SK-N-SH treated with all-trans-retinoic acid at 6 μM for 48 hours (cell line): ENCODE data around the gene PNMA6F.

Source experiments
- ATAC-seq: fragments of 200-7000 bp; cut with Tn5 transposase; 3 replicates; pipeline ENCODE4 v1.9.1; 2020; ENCODE audit warnings: mild to moderate bottlenecking, moderate library complexity
- ARNTL ChIP-seq: fragments of 450-650 bp; formaldehyde crosslinking; IDR thresholded peaks from 2 replicates; pipeline ENCODE4 v1.5.0; 2020; ENCODE audit warnings: low read depth, mild to moderate bottlenecking, moderate library complexity, borderline replicate concordance
- BACH2 ChIP-seq: fragments of 250-450 bp; sonication (Bioruptor Pico); IDR thresholded peaks from 2 replicates; pipeline ENCODE4 v1.9.0; 2021; ENCODE audit warnings: mild to moderate bottlenecking, borderline replicate concordance
- CSDC2 ChIP-seq: fragments of 250-450 bp; sonication (Bioruptor Pico); IDR thresholded peaks from 2 replicates; pipeline ENCODE4 v1.5.0; 2020; ENCODE audit warnings: mild to moderate bottlenecking, moderate library complexity
- ESRRG ChIP-seq: fragments of 250-450 bp; sonication (Bioruptor Pico); IDR thresholded peaks from 2 replicates; pipeline ENCODE4 v1.6.1; 2021; ENCODE audit warnings: mild to moderate bottlenecking
- ISL1 ChIP-seq: fragments of 250-450 bp; sonication (Bioruptor Pico); IDR thresholded peaks from 2 replicates; pipeline ENCODE4 v2.1.2; 2022; ENCODE audit warnings: mild to moderate bottlenecking, moderate library complexity
- OSR1 ChIP-seq: fragments of 250-450 bp; sonication (Bioruptor Pico); IDR thresholded peaks from 2 replicates; pipeline ENCODE4 v1.8.0; 2022; ENCODE audit warnings: moderate library complexity, mild to moderate bottlenecking, inconsistent platforms
- PPARA ChIP-seq: fragments of 250-450 bp; sonication (Bioruptor Pico); IDR thresholded peaks from 2 replicates; pipeline ENCODE4 v1.5.0; 2020; ENCODE audit warnings: mild to moderate bottlenecking, borderline replicate concordance
- RARB ChIP-seq: fragments of 250-450 bp; sonication (Bioruptor Pico); IDR thresholded peaks from 2 replicates; pipeline ENCODE4 v1.8.0; 2021; ENCODE audit warnings: mild to moderate bottlenecking, moderate library complexity
- SNAI2 ChIP-seq: fragments of 250-450 bp; sonication (Bioruptor Pico); IDR thresholded peaks from 2 replicates; pipeline ENCODE4 v1.5.0; 2020; ENCODE audit warnings: mild to moderate bottlenecking, moderate library complexity
- TCF4 ChIP-seq: fragments of 250-450 bp; sonication (Bioruptor Pico); IDR thresholded peaks from 2 replicates; pipeline ENCODE4 v1.8.0; 2021; ENCODE audit warnings: mild to moderate bottlenecking, moderate library complexity, borderline replicate concordance
- TOX ChIP-seq: fragments of 250-450 bp; sonication (Bioruptor Pico); IDR thresholded peaks from 2 replicates; pipeline ENCODE4 v1.8.0; 2021; ENCODE audit warnings: mild to moderate bottlenecking, moderate library complexity, borderline replicate concordance
- ZFP3 ChIP-seq: fragments of 250-450 bp; sonication (Bioruptor Pico); IDR thresholded peaks from 2 replicates; pipeline ENCODE4 v1.5.0; 2020; ENCODE audit warnings: mild to moderate bottlenecking, moderate library complexity
- ZFP30 ChIP-seq: fragments of 450-650 bp; formaldehyde crosslinking; IDR thresholded peaks from 2 replicates; pipeline ENCODE4 v1.5.0; 2022; ENCODE audit warnings: mild to moderate bottlenecking, moderate library complexity
- ZNF565 ChIP-seq: fragments of 450-650 bp; formaldehyde crosslinking; conservative IDR thresholded peaks from 2 replicates; pipeline ENCODE4 v1.5.0; 2020; ENCODE audit warnings: low read depth, mild to moderate bottlenecking, moderate library complexity
- ZNF8 ChIP-seq: fragments of 450-650 bp; formaldehyde crosslinking; IDR thresholded peaks from 2 replicates; pipeline ENCODE4 v1.5.0; 2020; ENCODE audit warnings: mild to moderate bottlenecking, moderate library complexity
- TF ChIP-seq, protein P1 (sequence below): fragments of 250-450 bp; sonication (Bioruptor Pico); IDR thresholded peaks from 2 replicates; pipeline ENCODE4 v1.8.0; 2020; ENCODE audit warnings: mild to moderate bottlenecking, moderate library complexity, borderline replicate concordance
- TF ChIP-seq, protein P2 (sequence below): fragments of 250-450 bp; sonication (Bioruptor Pico); IDR thresholded peaks from 2 replicates; pipeline ENCODE4 v1.5.0; 2020; ENCODE audit warnings: mild to moderate bottlenecking, moderate library complexity
- TF ChIP-seq, protein P3 (sequence below): fragments of 250-450 bp; sonication (Bioruptor Pico); IDR thresholded peaks from 2 replicates; pipeline ENCODE4 v1.5.1; 2020; ENCODE audit warnings: low read depth, mild to moderate bottlenecking, moderate library complexity
- TF ChIP-seq, protein P4 (sequence below): fragments of 250-450 bp; sonication (Bioruptor Pico); IDR thresholded peaks from 2 replicates; pipeline ENCODE4 v1.5.1; 2021; ENCODE audit warnings: mild to moderate bottlenecking, moderate library complexity
- TF ChIP-seq, protein P5 (sequence below): fragments of 250-450 bp; sonication (Bioruptor Pico); IDR thresholded peaks from 2 replicates; pipeline ENCODE4 v1.8.0; 2021; ENCODE audit warnings: low read depth, mild to moderate bottlenecking, moderate library complexity, borderline replicate concordance

The PNMA6F gene

DNA sequence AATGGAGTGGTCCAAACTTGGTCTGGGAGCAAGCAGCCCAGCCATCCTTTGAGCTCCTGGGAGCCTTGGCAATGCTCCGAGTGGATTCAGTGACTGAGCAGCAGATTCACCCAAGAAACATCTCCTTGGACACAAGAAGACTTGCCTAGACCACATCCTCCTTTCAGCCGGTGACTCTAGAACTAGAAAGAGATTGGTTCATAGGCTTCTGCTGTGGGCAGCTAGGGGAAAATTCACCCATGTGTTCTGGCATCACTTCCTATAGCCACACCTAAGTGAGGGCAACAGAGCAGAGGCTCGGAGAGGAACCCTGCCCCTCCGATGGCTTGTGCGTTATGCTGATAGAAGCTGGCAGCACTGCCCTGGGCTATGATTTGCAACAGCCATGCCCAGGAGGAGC is 28.4 kb upstream of the PNMA6F start:
- ATAC-seq: no peak
- TF ChIP-seq ISL1 (no peak), TCF4 (CRISPR knock-in tag) (no peak), ZFP30 (CRISPR knock-in tag) (no peak), ARNTL (CRISPR knock-in tag) (no peak), ZFP3 (CRISPR knock-in tag) (no peak), ZNF8 (CRISPR knock-in tag) (no peak), TOX (no peak), ESRRG (CRISPR knock-in tag) (no peak), OSR1 (no peak), RARB (CRISPR knock-in tag) (no peak), SNAI2 (CRISPR knock-in tag) (no peak), CSDC2 (no peak), PPARA (CRISPR knock-in tag) (no peak)
- TF ChIP-seq, protein P1, sequence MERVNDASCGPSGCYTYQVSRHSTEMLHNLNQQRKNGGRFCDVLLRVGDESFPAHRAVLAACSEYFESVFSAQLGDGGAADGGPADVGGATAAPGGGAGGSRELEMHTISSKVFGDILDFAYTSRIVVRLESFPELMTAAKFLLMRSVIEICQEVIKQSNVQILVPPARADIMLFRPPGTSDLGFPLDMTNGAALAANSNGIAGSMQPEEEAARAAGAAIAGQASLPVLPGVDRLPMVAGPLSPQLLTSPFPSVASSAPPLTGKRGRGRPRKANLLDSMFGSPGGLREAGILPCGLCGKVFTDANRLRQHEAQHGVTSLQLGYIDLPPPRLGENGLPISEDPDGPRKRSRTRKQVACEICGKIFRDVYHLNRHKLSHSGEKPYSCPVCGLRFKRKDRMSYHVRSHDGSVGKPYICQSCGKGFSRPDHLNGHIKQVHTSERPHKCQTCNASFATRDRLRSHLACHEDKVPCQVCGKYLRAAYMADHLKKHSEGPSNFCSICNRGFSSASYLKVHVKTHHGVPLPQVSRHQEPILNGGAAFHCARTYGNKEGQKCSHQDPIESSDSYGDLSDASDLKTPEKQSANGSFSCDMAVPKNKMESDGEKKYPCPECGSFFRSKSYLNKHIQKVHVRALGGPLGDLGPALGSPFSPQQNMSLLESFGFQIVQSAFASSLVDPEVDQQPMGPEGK (CRISPR knock-in tag): no peak
- TF ChIP-seq, protein P2, sequence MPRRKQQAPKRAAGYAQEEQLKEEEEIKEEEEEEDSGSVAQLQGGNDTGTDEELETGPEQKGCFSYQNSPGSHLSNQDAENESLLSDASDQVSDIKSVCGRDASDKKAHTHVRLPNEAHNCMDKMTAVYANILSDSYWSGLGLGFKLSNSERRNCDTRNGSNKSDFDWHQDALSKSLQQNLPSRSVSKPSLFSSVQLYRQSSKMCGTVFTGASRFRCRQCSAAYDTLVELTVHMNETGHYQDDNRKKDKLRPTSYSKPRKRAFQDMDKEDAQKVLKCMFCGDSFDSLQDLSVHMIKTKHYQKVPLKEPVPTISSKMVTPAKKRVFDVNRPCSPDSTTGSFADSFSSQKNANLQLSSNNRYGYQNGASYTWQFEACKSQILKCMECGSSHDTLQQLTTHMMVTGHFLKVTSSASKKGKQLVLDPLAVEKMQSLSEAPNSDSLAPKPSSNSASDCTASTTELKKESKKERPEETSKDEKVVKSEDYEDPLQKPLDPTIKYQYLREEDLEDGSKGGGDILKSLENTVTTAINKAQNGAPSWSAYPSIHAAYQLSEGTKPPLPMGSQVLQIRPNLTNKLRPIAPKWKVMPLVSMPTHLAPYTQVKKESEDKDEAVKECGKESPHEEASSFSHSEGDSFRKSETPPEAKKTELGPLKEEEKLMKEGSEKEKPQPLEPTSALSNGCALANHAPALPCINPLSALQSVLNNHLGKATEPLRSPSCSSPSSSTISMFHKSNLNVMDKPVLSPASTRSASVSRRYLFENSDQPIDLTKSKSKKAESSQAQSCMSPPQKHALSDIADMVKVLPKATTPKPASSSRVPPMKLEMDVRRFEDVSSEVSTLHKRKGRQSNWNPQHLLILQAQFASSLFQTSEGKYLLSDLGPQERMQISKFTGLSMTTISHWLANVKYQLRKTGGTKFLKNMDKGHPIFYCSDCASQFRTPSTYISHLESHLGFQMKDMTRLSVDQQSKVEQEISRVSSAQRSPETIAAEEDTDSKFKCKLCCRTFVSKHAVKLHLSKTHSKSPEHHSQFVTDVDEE: no peak
- TF ChIP-seq, protein P3, sequence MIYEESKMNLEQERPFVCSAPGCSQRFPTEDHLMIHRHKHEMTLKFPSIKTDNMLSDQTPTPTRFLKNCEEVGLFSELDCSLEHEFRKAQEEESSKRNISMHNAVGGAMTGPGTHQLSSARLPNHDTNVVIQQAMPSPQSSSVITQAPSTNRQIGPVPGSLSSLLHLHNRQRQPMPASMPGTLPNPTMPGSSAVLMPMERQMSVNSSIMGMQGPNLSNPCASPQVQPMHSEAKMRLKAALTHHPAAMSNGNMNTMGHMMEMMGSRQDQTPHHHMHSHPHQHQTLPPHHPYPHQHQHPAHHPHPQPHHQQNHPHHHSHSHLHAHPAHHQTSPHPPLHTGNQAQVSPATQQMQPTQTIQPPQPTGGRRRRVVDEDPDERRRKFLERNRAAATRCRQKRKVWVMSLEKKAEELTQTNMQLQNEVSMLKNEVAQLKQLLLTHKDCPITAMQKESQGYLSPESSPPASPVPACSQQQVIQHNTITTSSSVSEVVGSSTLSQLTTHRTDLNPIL: no peak
- TF ChIP-seq, protein P4, sequence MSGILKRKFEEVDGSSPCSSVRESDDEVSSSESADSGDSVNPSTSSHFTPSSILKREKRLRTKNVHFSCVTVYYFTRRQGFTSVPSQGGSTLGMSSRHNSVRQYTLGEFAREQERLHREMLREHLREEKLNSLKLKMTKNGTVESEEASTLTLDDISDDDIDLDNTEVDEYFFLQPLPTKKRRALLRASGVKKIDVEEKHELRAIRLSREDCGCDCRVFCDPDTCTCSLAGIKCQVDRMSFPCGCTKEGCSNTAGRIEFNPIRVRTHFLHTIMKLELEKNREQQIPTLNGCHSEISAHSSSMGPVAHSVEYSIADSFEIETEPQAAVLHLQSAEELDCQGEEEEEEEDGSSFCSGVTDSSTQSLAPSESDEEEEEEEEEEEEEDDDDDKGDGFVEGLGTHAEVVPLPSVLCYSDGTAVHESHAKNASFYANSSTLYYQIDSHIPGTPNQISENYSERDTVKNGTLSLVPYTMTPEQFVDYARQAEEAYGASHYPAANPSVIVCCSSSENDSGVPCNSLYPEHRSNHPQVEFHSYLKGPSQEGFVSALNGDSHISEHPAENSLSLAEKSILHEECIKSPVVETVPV (CRISPR knock-in tag): no peak

DNA sequence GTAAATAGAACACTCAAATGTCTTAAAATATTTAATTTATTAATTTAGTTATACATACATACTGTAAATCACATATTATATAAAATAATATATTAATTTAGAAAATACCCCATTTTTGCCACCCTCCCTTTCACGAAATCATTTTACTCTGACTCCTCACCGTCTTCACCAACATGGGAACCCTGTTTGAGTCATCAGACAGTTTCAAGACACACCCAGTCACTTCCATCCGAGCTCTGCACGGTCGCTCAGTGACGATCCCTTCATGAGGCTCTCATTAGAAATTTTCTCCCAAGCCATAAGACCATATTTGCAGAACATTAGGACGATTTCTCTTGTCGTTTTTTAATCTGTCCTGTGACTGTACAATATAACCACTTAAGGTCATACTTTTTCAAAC is 26.9 kb upstream of the PNMA6F start:
- TF ChIP-seq PPARA (CRISPR knock-in tag): no peak
- TF ChIP-seq, protein P3: no peak
- no peak for TF ChIP-seq TOX
- TF ChIP-seq, protein P5, sequence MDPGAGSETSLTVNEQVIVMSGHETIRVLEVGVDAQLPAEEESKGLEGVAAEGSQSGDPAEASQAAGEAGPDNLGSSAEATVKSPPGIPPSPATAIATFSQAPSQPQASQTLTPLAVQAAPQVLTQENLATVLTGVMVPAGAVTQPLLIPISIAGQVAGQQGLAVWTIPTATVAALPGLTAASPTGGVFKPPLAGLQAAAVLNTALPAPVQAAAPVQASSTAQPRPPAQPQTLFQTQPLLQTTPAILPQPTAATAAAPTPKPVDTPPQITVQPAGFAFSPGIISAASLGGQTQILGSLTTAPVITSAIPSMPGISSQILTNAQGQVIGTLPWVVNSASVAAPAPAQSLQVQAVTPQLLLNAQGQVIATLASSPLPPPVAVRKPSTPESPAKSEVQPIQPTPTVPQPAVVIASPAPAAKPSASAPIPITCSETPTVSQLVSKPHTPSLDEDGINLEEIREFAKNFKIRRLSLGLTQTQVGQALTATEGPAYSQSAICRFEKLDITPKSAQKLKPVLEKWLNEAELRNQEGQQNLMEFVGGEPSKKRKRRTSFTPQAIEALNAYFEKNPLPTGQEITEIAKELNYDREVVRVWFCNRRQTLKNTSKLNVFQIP (CRISPR knock-in tag): no peak
- no peak for TF ChIP-seq ZFP30 (CRISPR knock-in tag)
- no peak for TF ChIP-seq SNAI2 (CRISPR knock-in tag)
- no peak for TF ChIP-seq RARB (CRISPR knock-in tag)
- no peak for ATAC-seq

DNA sequence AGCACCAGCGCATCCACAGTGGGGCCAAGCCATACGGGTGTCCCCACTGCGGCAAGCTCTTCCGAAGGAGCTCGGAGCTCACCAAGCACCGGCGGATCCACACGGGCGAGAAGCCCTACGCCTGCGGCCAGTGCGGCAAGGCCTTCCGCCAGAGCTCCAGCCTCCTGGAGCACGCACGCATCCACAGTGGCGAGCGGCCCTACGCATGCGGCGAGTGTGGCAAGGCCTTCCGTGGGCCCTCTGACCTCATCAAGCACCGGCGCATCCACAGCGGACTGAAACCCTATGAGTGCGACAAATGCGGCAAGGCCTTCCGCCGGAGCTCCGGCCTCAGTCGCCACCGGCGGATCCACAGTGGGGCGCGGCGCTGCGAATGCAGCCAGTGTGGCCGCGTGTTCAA is 26.0 kb upstream of the PNMA6F start:
- ATAC-seq: no peak
- TF ChIP-seq TCF4 (CRISPR knock-in tag) (no peak), ZFP30 (CRISPR knock-in tag) (no peak), ISL1 (no peak), ZNF565 (CRISPR knock-in tag) (no peak), BACH2 (no peak), TOX (no peak), ARNTL (CRISPR knock-in tag) (no peak), SNAI2 (CRISPR knock-in tag) (no peak), CSDC2 (no peak)
- TF ChIP-seq, protein P3: no peak
- TF ChIP-seq, protein P4 (CRISPR knock-in tag): no peak
- TF ChIP-seq, protein P2: no peak
